ENCODE results near the gene SREK1IP1. TPM values are rescaled to one million over a fixed set of nuclear protein-coding genes. Genes with fewer than 3 reads are reported as not detected.

SREK1IP1 gene
- total and polyA plus RNA-seq, 2 of the 13 experiments (the other 11 are each of a cell fraction or from before 2014, with no cell fraction given): 3.1 to 16.5 TPM

DNA sequence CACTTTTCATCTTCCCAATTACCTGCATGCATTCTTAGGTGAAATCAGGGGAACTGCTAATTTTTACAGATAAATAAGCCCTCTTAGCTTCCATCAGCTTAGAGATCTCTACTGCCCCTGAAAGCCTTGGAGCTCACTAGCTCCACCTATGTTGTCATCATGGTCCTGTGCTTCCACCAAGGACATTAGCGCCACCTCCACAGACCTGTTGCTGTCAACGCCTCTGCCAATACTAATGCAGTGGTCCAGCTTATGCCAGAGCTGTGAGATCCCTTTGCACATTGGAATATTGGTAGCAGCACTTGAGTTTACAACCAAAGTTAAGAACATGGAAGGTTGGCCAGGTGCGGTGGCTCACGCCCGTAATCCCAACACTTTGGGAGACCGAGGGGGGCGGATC lies 85.9 kb downstream of the SREK1IP1 start:
- Histone ChIP-seq H3K79me2 (ENCODE audit: insufficient read depth, low read length) (no peaks in the 10 kb centered on the region), H3K4me1 (ENCODE audit: insufficient read depth, low read length) (no peaks in the 10 kb centered on the region), H3K9me3 (ENCODE audit: low read length) (no peaks in the 10 kb centered on the region), H3K27me3 (ENCODE audit: control insufficient read depth in 1 of 2, insufficient read depth in 2 of 2, low read length in 2 of 2) (peaks cover 0 to 4% of the 10 kb centered on the region in 2 experiments; a peak in 1 of 5 replicates), H4K20me1 (ENCODE audit: insufficient read depth, low read length) (no peaks in the 10 kb centered on the region), H3K27ac (ENCODE audit: extremely low read length, insufficient read depth, low read length) (no peak overlapping the region), H3K36me3 (replicated peaks in 1 of 2; ENCODE audit: control insufficient read depth in 1 of 2, insufficient read depth in 2 of 2, low read length in 2 of 2) (no peaks in the 10 kb centered on the region), H3K4me2 (ENCODE audit: low read depth, low read length) (no peak overlapping the region), H2AFZ (ENCODE audit: low read length) (no peak overlapping the region), H3K4me3 (replicated peaks in 1 of 3; ENCODE audit: insufficient read depth in 1 of 3, low read depth in 2 of 3, low read length in 3 of 3) (no peak overlapping the region), H3K9ac (ENCODE audit: insufficient read depth, low read depth, low read length) (no peak overlapping the region)
- peak; percentile 22 for DNase-seq (ENCODE audit: low spot score)
- ChIA-PET CTCF (ENCODE audit: low intra/inter-chr PET ratio, low total read pairs) (no interaction called here), POLR2A (no interaction called here)
- 77% methylated on average over 7 of the region's 7 CpGs for WGBS (ENCODE audit: low lambda C conversion rate)
- in situ Hi-C loops (cut with HindIII; ENCODE audit: extremely low pct_ligation_motif_present, low pct_unique_long_range_greater_than_20kb) (no loop called here), intact Hi-C loops (cut with micrococcal nuclease; ENCODE audit: unreplicated experiment) (no loop called here)
- BruUV-seq (replicated peaks): no TSS peak
- FAIRE-seq: no peak
- peak; percentile 84 for ATAC-seq
- TF ChIP-seq MBD4 (IDR thresholded peaks at IDR 0.05; ENCODE audit: borderline replicate concordance, low read length): no peak
- no peak for TF ChIP-seq BRCA1 (CRISPR knock-in tag; IDR thresholded peaks at IDR 0.05)
- no peak for TF ChIP-seq RXRB (CRISPR knock-in tag; IDR thresholded peaks at IDR 0.05; ENCODE audit: borderline replicate concordance)
- TF ChIP-seq, protein P1, sequence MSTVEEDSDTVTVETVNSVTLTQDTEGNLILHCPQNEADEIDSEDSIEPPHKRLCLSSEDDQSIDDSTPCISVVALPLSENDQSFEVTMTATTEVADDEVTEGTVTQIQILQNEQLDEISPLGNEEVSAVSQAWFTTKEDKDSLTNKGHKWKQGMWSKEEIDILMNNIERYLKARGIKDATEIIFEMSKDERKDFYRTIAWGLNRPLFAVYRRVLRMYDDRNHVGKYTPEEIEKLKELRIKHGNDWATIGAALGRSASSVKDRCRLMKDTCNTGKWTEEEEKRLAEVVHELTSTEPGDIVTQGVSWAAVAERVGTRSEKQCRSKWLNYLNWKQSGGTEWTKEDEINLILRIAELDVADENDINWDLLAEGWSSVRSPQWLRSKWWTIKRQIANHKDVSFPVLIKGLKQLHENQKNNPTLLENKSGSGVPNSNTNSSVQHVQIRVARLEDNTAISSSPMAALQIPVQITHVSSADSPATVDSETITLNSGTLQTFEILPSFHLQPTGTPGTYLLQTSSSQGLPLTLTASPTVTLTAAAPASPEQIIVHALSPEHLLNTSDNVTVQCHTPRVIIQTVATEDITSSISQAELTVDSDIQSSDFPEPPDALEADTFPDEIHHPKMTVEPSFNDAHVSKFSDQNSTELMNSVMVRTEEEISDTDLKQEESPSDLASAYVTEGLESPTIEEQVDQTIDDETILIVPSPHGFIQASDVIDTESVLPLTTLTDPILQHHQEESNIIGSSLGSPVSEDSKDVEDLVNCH (CRISPR knock-in tag; IDR thresholded peaks at IDR 0.05): no peak
- no peak for TF ChIP-seq ZNF75D (CRISPR knock-in tag; IDR thresholded peaks at IDR 0.05; ENCODE audit: borderline replicate concordance)
- TF ChIP-seq, protein P2, sequence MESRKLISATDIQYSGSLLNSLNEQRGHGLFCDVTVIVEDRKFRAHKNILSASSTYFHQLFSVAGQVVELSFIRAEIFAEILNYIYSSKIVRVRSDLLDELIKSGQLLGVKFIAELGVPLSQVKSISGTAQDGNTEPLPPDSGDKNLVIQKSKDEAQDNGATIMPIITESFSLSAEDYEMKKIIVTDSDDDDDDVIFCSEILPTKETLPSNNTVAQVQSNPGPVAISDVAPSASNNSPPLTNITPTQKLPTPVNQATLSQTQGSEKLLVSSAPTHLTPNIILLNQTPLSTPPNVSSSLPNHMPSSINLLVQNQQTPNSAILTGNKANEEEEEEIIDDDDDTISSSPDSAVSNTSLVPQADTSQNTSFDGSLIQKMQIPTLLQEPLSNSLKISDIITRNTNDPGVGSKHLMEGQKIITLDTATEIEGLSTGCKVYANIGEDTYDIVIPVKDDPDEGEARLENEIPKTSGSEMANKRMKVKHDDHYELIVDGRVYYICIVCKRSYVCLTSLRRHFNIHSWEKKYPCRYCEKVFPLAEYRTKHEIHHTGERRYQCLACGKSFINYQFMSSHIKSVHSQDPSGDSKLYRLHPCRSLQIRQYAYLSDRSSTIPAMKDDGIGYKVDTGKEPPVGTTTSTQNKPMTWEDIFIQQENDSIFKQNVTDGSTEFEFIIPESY (CRISPR knock-in tag; IDR thresholded peaks at IDR 0.05): peak; percentile 62; the same call in 1 of the 2 replicates
- TF ChIP-seq, protein P3, sequence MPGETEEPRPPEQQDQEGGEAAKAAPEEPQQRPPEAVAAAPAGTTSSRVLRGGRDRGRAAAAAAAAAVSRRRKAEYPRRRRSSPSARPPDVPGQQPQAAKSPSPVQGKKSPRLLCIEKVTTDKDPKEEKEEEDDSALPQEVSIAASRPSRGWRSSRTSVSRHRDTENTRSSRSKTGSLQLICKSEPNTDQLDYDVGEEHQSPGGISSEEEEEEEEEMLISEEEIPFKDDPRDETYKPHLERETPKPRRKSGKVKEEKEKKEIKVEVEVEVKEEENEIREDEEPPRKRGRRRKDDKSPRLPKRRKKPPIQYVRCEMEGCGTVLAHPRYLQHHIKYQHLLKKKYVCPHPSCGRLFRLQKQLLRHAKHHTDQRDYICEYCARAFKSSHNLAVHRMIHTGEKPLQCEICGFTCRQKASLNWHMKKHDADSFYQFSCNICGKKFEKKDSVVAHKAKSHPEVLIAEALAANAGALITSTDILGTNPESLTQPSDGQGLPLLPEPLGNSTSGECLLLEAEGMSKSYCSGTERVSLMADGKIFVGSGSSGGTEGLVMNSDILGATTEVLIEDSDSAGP (CRISPR knock-in tag; IDR thresholded peaks at IDR 0.05; ENCODE audit: borderline replicate concordance): no peak
- TF ChIP-seq ZNF451 (CRISPR knock-in tag; IDR thresholded peaks at IDR 0.05): no peak
- TF ChIP-seq, protein P4, sequence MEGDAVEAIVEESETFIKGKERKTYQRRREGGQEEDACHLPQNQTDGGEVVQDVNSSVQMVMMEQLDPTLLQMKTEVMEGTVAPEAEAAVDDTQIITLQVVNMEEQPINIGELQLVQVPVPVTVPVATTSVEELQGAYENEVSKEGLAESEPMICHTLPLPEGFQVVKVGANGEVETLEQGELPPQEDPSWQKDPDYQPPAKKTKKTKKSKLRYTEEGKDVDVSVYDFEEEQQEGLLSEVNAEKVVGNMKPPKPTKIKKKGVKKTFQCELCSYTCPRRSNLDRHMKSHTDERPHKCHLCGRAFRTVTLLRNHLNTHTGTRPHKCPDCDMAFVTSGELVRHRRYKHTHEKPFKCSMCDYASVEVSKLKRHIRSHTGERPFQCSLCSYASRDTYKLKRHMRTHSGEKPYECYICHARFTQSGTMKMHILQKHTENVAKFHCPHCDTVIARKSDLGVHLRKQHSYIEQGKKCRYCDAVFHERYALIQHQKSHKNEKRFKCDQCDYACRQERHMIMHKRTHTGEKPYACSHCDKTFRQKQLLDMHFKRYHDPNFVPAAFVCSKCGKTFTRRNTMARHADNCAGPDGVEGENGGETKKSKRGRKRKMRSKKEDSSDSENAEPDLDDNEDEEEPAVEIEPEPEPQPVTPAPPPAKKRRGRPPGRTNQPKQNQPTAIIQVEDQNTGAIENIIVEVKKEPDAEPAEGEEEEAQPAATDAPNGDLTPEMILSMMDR (CRISPR knock-in tag; IDR thresholded peaks at IDR 0.05): peak; percentile 20; the same call in 1 of the 2 replicates
- TF ChIP-seq TBX3 (IDR thresholded peaks at IDR 0.05; ENCODE audit: borderline replicate concordance): no peak
